Stomach (tissue), 9 donors: ENCODE results near the gene PLCB4. TPM values are rescaled to one million over a fixed set of nuclear protein-coding genes. Genes with fewer than 3 reads are reported as not detected.

Experiments used
- DNase-seq, 2 donors: peaks; one replicate each; pipeline versions ENCODE4 v3.0.0 to v3.0.0-alpha.2; 2013 to 2019
- H3K27ac ChIP-seq, 5 donors: fragments of 200-600 bp in 4 of 5; sonication (generic) in 4 of 5; one replicate each; pipeline ENCODE4 v1.5.1; 2013 to 2019; ENCODE audit warnings: mild to moderate bottlenecking in 1 of 5, moderate library complexity in 1 of 5
- H3K27me3 ChIP-seq, 3 donors: fragments of 200-600 bp; sonication (generic); one replicate each; pipeline ENCODE4 v1.5.1; 2017 to 2019; ENCODE audit warnings: mixed run types in 1 of 3
- H3K36me3 ChIP-seq, 4 donors: fragments of 200-600 bp; sonication (generic); 1 replicate in 3 of 4; 2 replicates in 1 of 4; pipeline ENCODE4 v1.5.1; 2016 to 2019
- H3K4me1 ChIP-seq, 4 donors: fragments of 200-600 bp; sonication (generic); one replicate each; pipeline ENCODE4 v1.5.1; 2016 to 2019
- H3K4me3 ChIP-seq, 4 donors: fragments of 200-600 bp; sonication (generic) in 3 of 4; one replicate each; pipeline ENCODE4 v1.5.1; 2016 to 2019; ENCODE audit warnings: mild to moderate bottlenecking in 1 of 4
- H3K9me3 ChIP-seq, 4 donors: fragments of 200-600 bp; sonication (generic); one replicate each; pipeline ENCODE4 v1.5.1; 2016 to 2019
- CTCF ChIP-seq, 7 experiments: fragments of 450-650 bp in 4 of 7; fragments of 200-600 bp in 3 of 7; sonication (generic) in 3 of 7; IDR thresholded peaks; one replicate each; pipeline ENCODE4 v1.5.1; 2016 to 2019; ENCODE audit warnings: antibody characterized with exemption in 7 of 7, control low read depth in 2 of 7, mild to moderate bottlenecking in 1 of 7
- EP300 ChIP-seq: sonication (generic); formaldehyde crosslinking; IDR thresholded peaks from one replicate; pipeline ENCODE4 v1.6.1; 2017; ENCODE audit warnings: antibody characterized with exemption
- POLR2A ChIP-seq, 4 donors: fragments of 450-650 bp; IDR thresholded peaks; one replicate each; pipeline ENCODE4 v1.6.1; 2016; ENCODE audit warnings: antibody characterized with exemption in 4 of 4, control low read depth in 2 of 4, mild to moderate bottlenecking in 1 of 4, moderate library complexity in 1 of 4
- POLR2AphosphoS5 ChIP-seq, 3 donors: sonication (generic); formaldehyde crosslinking; IDR thresholded peaks; one replicate each; pipeline ENCODE4 v1.6.1; 2016; ENCODE audit warnings: antibody characterized with exemption in 3 of 3
- WGBS, 5 donors: extraction: QIAGEN DNeasy Blood & Tissue Kit in 3 of 5; methylation state at CpG; one replicate each; pipeline versions ENCODE4 v1.1.5 to v1.1.7; 2013 to 2018; 5-methylcytosine and 5-hydroxymethylcytosine counted together
- intact Hi-C: fragments of 100-400 bp; cut with DNase I; formaldehyde crosslinking; loops from one replicate; pipeline ENCODE4 v1.15.1; 2023; ENCODE audit warnings: low total_unique reads
- polyA plus RNA-seq, 3 donors: library from polyadenylated mRNA; stranded (reverse); fragments of 200-250 nt; gene quantifications; one replicate each; pipeline ENCODE4 v1.2.3, GENCODE V29; 2013
- total RNA-seq, 5 donors: library from RNA; depleted of rRNA; stranded (reverse); fragments of >200 nt; gene quantifications; one replicate each; pipeline versions ENCODE4 v1.1.0 to v1.2.3, GENCODE V29; 2014 to 2016
- donor health status: healthy with polysubstance abuse.
- donor health status: Bipolar disorder and iron deficiency.
- donor health status: healthy.

The PLCB4 gene
- total and polyA plus RNA-seq, 8 donors = 5.3 to 29.4 (median 22.3) TPM

DNA sequence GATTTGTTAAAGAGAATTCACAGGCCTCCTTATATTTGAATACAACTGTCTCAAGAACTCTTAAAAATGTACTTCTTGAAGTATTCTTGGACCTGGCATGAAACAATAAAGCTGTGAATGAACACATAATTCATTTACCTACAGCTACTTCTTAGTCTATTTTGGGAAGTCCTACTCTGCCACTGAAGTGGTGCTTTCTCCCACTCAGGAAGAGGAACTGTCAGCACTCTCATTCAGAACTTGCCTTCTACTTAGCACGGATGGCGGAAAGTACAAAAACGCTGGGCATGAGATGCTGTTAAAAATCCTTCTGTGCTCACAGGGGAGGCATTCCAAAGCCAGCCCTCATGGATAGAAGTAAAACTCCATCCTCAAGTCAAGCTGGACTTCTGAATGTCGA lies 300.7 kb downstream of the PLCB4 start:
- no peak for DNase-seq
- TF ChIP-seq POLR2A (IDR thresholded peaks at IDR 0.05) (no peak), POLR2AphosphoS5 (IDR thresholded peaks at IDR 0.05) (no peak), CTCF (IDR thresholded peaks at IDR 0.05) (no peak), EP300 (no peak)
- Histone ChIP-seq H3K4me3 (no peak overlapping the region), H3K9me3 (no peaks in the 10 kb centered on the region), H3K4me1 (no peaks in the 10 kb centered on the region), H3K27me3 (no peaks in the 10 kb centered on the region), H3K36me3 (peaks cover 0 to 12% (median 3%) of the 10 kb centered on the region in 4 donors), H3K27ac (no peak overlapping the region)
- intact Hi-C loops = loop anchor here (10.0 kb wide), 1 partner anchor 585 kb away; no protein-coding TSS in a partner anchor
- WGBS, 5 donors = 83 to 96% (median 95%) methylated on average over 4 of the region's 4 CpGs

DNA sequence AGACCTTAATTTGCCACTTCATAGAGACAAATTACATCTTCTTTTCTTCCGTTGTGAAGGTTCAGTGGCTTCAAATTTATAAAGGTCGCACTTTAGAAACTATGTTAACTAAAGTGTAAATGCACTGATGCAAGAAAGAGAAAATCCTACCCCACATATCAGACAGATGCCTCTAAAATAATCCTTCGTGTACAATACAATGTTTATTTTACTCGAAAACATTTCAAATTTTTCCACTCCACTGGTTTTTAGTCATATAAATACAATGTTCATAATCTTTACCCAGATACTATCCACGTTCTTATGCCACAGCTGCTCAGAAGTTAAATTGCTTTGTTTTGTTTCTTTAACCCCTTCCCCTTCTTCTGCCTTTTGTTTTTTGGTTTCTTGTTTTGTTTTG lies 305.2 kb downstream of the PLCB4 start:
- H3K27me3 ChIP-seq = no peaks in the 10 kb centered on the region
- peaks cover 0 to 8% (median 0%) of the 10 kb centered on the region in 4 donors for H3K36me3 ChIP-seq
- no peak overlapping the region for H3K27ac ChIP-seq
- H3K4me1 ChIP-seq = peaks cover 0 to 6% (median 4%) of the 10 kb centered on the region in 4 donors
- no peaks in the 10 kb centered on the region for H3K9me3 ChIP-seq
- H3K4me3 ChIP-seq = no peak overlapping the region
- DNase-seq = no peak
- TF ChIP-seq POLR2A (IDR thresholded peaks at IDR 0.05) = no peak
- TF ChIP-seq EP300 = no peak
- no peak for TF ChIP-seq POLR2AphosphoS5 (IDR thresholded peaks at IDR 0.05)
- TF ChIP-seq CTCF (IDR thresholded peaks at IDR 0.05) = no peak
- 59 to 65% (median 63%) methylated on average over 5 of the region's 5 CpGs for WGBS, 5 donors
- intact Hi-C loops = no loop called here

DNA sequence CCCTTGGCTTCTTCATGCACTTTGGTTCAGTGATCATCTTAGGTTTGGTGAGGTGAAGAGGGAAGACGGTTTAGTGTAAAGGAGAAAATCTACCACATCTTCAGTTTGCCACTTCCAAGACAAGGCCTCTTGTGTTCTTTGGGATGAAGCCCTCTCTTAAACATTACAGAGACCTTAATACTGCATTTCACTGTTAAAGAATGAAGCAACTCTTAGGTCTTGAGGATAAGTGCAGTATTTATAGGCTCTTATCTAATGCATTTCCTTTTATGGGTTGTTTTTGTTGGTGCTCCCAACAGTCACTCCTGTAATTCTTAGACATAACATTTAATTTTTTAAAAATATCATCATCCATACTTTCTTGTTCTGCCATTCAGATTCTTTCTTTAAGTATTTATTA lies 305.6 kb downstream of the PLCB4 start:
- intact Hi-C loops = no loop called here
- Histone ChIP-seq H3K9me3 (no peaks in the 10 kb centered on the region), H3K4me1 (peaks cover 0 to 6% (median 4%) of the 10 kb centered on the region in 4 donors), H3K27me3 (no peaks in the 10 kb centered on the region), H3K4me3 (no peak overlapping the region), H3K27ac (no peak overlapping the region), H3K36me3 (peaks cover 0 to 8% (median 0%) of the 10 kb centered on the region in 4 donors)
- no peak for DNase-seq
- TF ChIP-seq EP300 (no peak), CTCF (IDR thresholded peaks at IDR 0.05) (no peak), POLR2A (IDR thresholded peaks at IDR 0.05) (no peak), POLR2AphosphoS5 (IDR thresholded peaks at IDR 0.05) (no peak)
- 90 to 100% (median 93%) methylated on average over 1 of the region's 1 CpG for WGBS, 5 donors

DNA sequence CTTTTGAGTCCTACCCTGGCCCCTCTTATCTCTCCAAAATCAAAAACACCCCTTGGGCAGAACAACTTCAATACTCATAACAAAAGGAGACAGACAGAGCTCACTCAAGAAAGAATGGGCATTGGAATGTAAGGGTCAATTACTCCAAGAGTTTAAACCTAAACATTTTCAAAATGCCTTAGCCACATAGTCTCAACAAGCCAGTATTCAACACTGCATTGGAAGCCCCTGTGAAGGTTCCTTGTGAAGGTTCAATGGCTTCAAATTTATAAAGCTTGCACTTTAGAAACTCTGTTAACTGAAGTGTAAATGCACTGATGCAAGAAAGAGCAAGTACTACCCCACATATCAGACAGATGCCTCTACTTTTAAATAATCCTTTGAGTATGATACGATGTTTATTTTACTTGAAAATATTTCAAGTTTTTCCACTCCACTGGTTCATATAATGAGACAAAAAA lies 306.4 kb downstream of the PLCB4 start:
- peaks cover 0 to 6% (median 4%) of the 10 kb centered on the region in 4 donors for H3K4me1 ChIP-seq
- intact Hi-C loops = no loop called here
- no peak for TF ChIP-seq EP300
- TF ChIP-seq CTCF (IDR thresholded peaks at IDR 0.05) = no peak
- TF ChIP-seq POLR2A (IDR thresholded peaks at IDR 0.05) = no peak
- no peak for TF ChIP-seq POLR2AphosphoS5 (IDR thresholded peaks at IDR 0.05)
- H3K4me3 ChIP-seq = no peak overlapping the region
- no peak for DNase-seq
- 59 to 67% (median 65%) methylated on average over 1 of the region's 1 CpG for WGBS, 5 donors
- H3K27me3 ChIP-seq = no peaks in the 10 kb centered on the region
- peaks cover 0 to 1% (median 0%) of the 10 kb centered on the region in 4 donors for H3K36me3 ChIP-seq
- no peak overlapping the region for H3K27ac ChIP-seq
- no peaks in the 10 kb centered on the region for H3K9me3 ChIP-seq
